Neural progenitor cell (in vitro differentiated cells): ENCODE data around the gene OLFM1. TPM values are rescaled to one million over a fixed set of nuclear protein-coding genes. Genes with fewer than 3 reads are reported as not detected.

Experiments
- DNase-seq: peaks from one replicate; pipeline ENCODE4 v3.0.0-alpha.2; 2016; ENCODE audit warnings: low spot score
- H2AFZ ChIP-seq: fragments of 200-600 bp; sonication (generic); replicated peaks from 2 replicates; pipeline ENCODE4 v1.6.1; 2016; ENCODE audit warnings: antibody characterized with exemption
- H3F3A ChIP-seq: fragments of 200-600 bp; sonication (generic); 2 replicates; pipeline ENCODE4 v1.6.1; 2016; ENCODE audit warnings: antibody characterized with exemption, low read depth
- H3K27ac ChIP-seq: fragments of 200-600 bp; sonication (generic); 2 replicates; pipeline ENCODE4 v1.5.1; 2016; ENCODE audit warnings: mild to moderate bottlenecking
- H3K27me3 ChIP-seq: fragments of 200-600 bp; sonication (generic); 2 replicates; pipeline ENCODE4 v1.6.1; 2016; ENCODE audit warnings: mild to moderate bottlenecking, moderate library complexity
- H3K36me3 ChIP-seq: fragments of 200-600 bp; sonication (generic); 2 replicates; pipeline ENCODE4 v1.5.1; 2016
- H3K4me1 ChIP-seq: fragments of 200-600 bp; sonication (generic); 2 replicates; pipeline ENCODE4 v1.6.1; 2016; ENCODE audit warnings: mixed run types
- H3K4me2 ChIP-seq: fragments of 200-600 bp; sonication (generic); 2 replicates; pipeline ENCODE4 v1.6.1; 2016
- H3K4me3 ChIP-seq: fragments of 200-600 bp; sonication (generic); 2 replicates; pipeline ENCODE4 v1.5.1; 2016
- H3K79me2 ChIP-seq: fragments of 200-600 bp; sonication (generic); 2 replicates; pipeline ENCODE4 v1.6.1; 2016; ENCODE audit warnings: low read depth
- H3K9ac ChIP-seq: fragments of 200-600 bp; sonication (generic); 2 replicates; pipeline ENCODE4 v1.6.1; 2016
- H3K9me3 ChIP-seq: fragments of 200-600 bp; sonication (generic); 2 replicates; pipeline ENCODE4 v1.5.1; 2016; ENCODE audit warnings: low read depth
- H4K20me1 ChIP-seq: fragments of 200-600 bp; sonication (generic); 2 replicates; pipeline ENCODE4 v1.6.1; 2016; ENCODE audit warnings: low read depth
- H3K27ac Mint-ChIP-seq: 3 replicates; pipeline ENCODE4 v1.8.0; 2021; ENCODE audit warnings: mixed read lengths
- H3K27me3 Mint-ChIP-seq: 2 replicates; pipeline ENCODE4 v1.8.0; 2022; ENCODE audit warnings: low read depth, mild to moderate bottlenecking, inconsistent platforms, moderate library complexity, mixed read lengths; ENCODE audit not compliant: insufficient read depth
- H3K36me3 Mint-ChIP-seq: 3 replicates; pipeline ENCODE4 v1.8.0; 2021; ENCODE audit warnings: mixed read lengths
- H3K4me1 Mint-ChIP-seq: 3 replicates; pipeline ENCODE4 v1.8.0; 2021; ENCODE audit warnings: mixed read lengths
- H3K4me3 Mint-ChIP-seq: 3 replicates; pipeline ENCODE4 v1.8.0; 2021; ENCODE audit warnings: mild to moderate bottlenecking, moderate library complexity, mixed read lengths
- H3K9me3 Mint-ChIP-seq: 3 replicates; pipeline ENCODE4 v1.8.0; 2020; ENCODE audit warnings: mixed read lengths
- CTCF ChIP-seq: fragments of 200-600 bp; sonication (generic); IDR thresholded peaks from 2 replicates; pipeline ENCODE4 v1.5.1; 2017; ENCODE audit warnings: antibody characterized with exemption, mild to moderate bottlenecking
- EZH2 ChIP-seq: fragments of 200-600 bp; sonication (generic); IDR thresholded peaks from 2 replicates; pipeline ENCODE4 v1.6.1; 2017; ENCODE audit warnings: antibody characterized with exemption, mild to moderate bottlenecking, moderate library complexity
- EZH2phosphoT487 ChIP-seq: fragments of 200-600 bp; sonication (generic); IDR thresholded peaks from 2 replicates; pipeline ENCODE4 v1.6.1; 2017; ENCODE audit warnings: antibody characterized with exemption
- total RNA-seq: library from RNA; depleted of rRNA; stranded (reverse); fragments of >200 nt; gene quantifications from 2 replicates; pipeline ENCODE4 v1.2.3, GENCODE V29; 2015; ENCODE audit warnings: low replicate concordance

Gene OLFM1
- total RNA-seq, 1 donor from 2014 or later: 4.0 TPM

DNA sequence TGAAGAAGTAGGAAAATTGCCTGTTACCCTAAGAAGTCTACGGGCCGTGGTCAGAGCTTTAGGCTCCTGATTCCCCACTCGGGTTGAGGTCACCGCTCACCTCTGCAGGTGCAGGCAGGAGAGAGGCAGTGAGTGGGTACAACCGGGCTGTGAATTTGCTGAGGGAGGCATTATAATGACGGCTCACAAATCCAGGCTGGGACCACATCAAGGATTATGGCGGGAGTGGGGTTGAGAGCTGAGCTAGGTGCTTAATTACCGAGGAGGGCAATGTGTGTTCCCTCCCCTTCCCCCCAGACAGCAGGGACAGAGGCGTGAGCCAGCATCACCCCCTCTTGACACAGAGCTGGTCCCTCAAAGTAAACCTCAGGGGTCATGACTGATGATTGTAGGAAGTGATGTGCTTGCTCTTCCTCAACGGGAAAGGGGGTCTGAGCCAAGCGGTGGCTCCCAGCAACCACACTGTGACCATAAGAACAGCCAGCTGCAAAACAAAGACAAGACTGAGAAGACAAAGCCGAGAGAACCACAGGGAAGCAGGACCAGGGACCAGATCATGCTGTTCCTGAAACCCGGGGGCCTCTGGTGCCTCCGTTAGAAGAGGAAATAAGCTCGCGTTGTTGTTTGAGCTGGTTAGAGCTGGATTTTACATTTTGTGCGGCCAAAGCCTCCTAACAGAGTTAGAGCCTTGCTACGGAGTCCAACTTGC is 77.7 kb downstream of the OLFM1 start:
- Mint-ChIP-seq H3K36me3 (no peaks in the 10 kb centered on the region), H3K9me3 (no peaks in the 10 kb centered on the region), H3K27ac (no peak overlapping the region), H3K4me1 (peaks cover 16% of the 10 kb centered on the region), H3K4me3 (no peak overlapping the region), H3K27me3 (peaks cover 13% of the 10 kb centered on the region)
- H3K4me1 ChIP-seq: peaks cover 10% of the 10 kb centered on the region
- TF ChIP-seq EZH2 (no peak), CTCF (no peak), EZH2phosphoT487 (no peak)
- no peak overlapping the region for H3K9ac ChIP-seq
- no peaks in the 10 kb centered on the region for H3K9me3 ChIP-seq
- no peak overlapping the region for H3K27ac ChIP-seq
- H3K4me2 ChIP-seq: no peak overlapping the region
- peaks cover 5% of the 10 kb centered on the region for H3F3A ChIP-seq
- no peaks in the 10 kb centered on the region for H3K79me2 ChIP-seq
- H2AFZ ChIP-seq: no peak overlapping the region
- H3K4me3 ChIP-seq: no peak overlapping the region
- DNase-seq: peak; percentile 27
- H3K36me3 ChIP-seq: no peaks in the 10 kb centered on the region
- H3K27me3 ChIP-seq: peaks cover 8% of the 10 kb centered on the region
- H4K20me1 ChIP-seq: no peaks in the 10 kb centered on the region

GRCh38 chr9:135165756-135166519 is 78.5 kb downstream of the OLFM1 start:
- Mint-ChIP-seq H3K9me3 (no peaks in the 10 kb centered on the region), H3K4me3 (no peak overlapping the region), H3K4me1 (peaks cover 16% of the 10 kb centered on the region), H3K27me3 (peaks cover 13% of the 10 kb centered on the region), H3K36me3 (no peaks in the 10 kb centered on the region), H3K27ac (no peak overlapping the region)
- no peak overlapping the region for H3K9ac ChIP-seq
- peaks cover 5% of the 10 kb centered on the region for H3F3A ChIP-seq
- no peak for DNase-seq
- no peak overlapping the region for H3K4me3 ChIP-seq
- no peaks in the 10 kb centered on the region for H3K9me3 ChIP-seq
- no peak overlapping the region for H2AFZ ChIP-seq
- no peak overlapping the region for H3K4me2 ChIP-seq
- H3K36me3 ChIP-seq: no peaks in the 10 kb centered on the region
- TF ChIP-seq EZH2phosphoT487 (no peak), CTCF (no peak), EZH2 (no peak)
- H3K27ac ChIP-seq: no peak overlapping the region
- no peaks in the 10 kb centered on the region for H4K20me1 ChIP-seq
- H3K27me3 ChIP-seq: no peaks in the 10 kb centered on the region
- peaks cover 10% of the 10 kb centered on the region for H3K4me1 ChIP-seq
- no peaks in the 10 kb centered on the region for H3K79me2 ChIP-seq

- H3K4me3 ChIP-seq: no peak overlapping the region
- H3K27me3 ChIP-seq: no peaks in the 10 kb centered on the region
- H3K27ac ChIP-seq: no peak overlapping the region
- no peak for DNase-seq
- TF ChIP-seq EZH2phosphoT487 (no peak), EZH2 (no peak), CTCF (no peak)
- H3K4me2 ChIP-seq: no peak overlapping the region
- no peak overlapping the region for H3K9ac ChIP-seq
- Mint-ChIP-seq H3K36me3 (no peaks in the 10 kb centered on the region), H3K27ac (no peak overlapping the region), H3K4me3 (no peak overlapping the region), H3K9me3 (no peaks in the 10 kb centered on the region), H3K4me1 (peaks cover 16% of the 10 kb centered on the region), H3K27me3 (peaks cover 13% of the 10 kb centered on the region)
- H2AFZ ChIP-seq: no peak overlapping the region
- peaks cover 10% of the 10 kb centered on the region for H3K4me1 ChIP-seq
- no peaks in the 10 kb centered on the region for H3K9me3 ChIP-seq
- no peaks in the 10 kb centered on the region for H4K20me1 ChIP-seq
- no peaks in the 10 kb centered on the region for H3K36me3 ChIP-seq
- H3F3A ChIP-seq: peaks cover 5% of the 10 kb centered on the region
- H3K79me2 ChIP-seq: no peaks in the 10 kb centered on the region
These were observed 79.1 kb downstream of the OLFM1 start for GRCh38 chr9:135166565-135166964.
